ENCODE measurements around the gene GOLGA8K.
"Not testable (repeated sequence)": the region's sequence is repeated elsewhere in the genome, so short reads cannot be mapped to it uniquely, and the experiment has no call there.

- TF ChIP-seq CTCF (conservative IDR thresholded peaks at IDR 0.05 in 1 of 2, IDR thresholded peaks at IDR 0.05 in 1 of 2; ENCODE audit: low read depth in 1 of 2, low read length in 2 of 2); EZH2 (IDR thresholded peaks at IDR 0.05; ENCODE audit: low read length, missing control alignments): not testable (repeated sequence)
Measured at GRCh38 chr15:32361662-32362061, 41.4 kb downstream of the GOLGA8K start.
